DMS 273 treated with DMSO at 0.1 percent for 48 hours (cell line): ENCODE measurements around the gene OR2L5.

Source experiments
- DNase-seq: peaks from one replicate; lab custom pipeline; 2025; lab: John Stamatoyannopoulos, UW

OR2L5 gene

GRCh38 chr1:248013229-248013710 is at the start of gene OR2L5:
Gene OR2L5 (plus strand): TSS chr1:248013660. CDS start chr1:248021948, 8,288 bp downstream.
- DNase-seq, result no peak

- no peak for DNase-seq
These were observed 48.5 kb upstream of the OR2L5 start, which contains the start of gene OR2AK2 for GRCh38 chr1:247964933-247965332. Gene OR2AK2 (plus strand): TSS chr1:247965233. CDS start chr1:247965377, 144 bp downstream.

- DNase-seq, result no peak
These were observed 46.8 kb upstream of the OR2L5 start for GRCh38 chr1:247966532-247967204.

GRCh38 chr1:247992986-247993385 is 20.5 kb upstream of the OR2L5 start:
- DNase-seq, result no peak

- DNase-seq, result no peak
These were observed 14.6 kb upstream of the OR2L5 start for GRCh38 chr1:247998811-247999210.

GRCh38 chr1:248000169-248000568 is 13.3 kb upstream of the OR2L5 start:
- no peak for DNase-seq

GRCh38 chr1:248007778-248008177 is 5.7 kb upstream of the OR2L5 start:
- DNase-seq, result no peak

- no peak for DNase-seq
These were observed 3.8 kb upstream of the OR2L5 start for GRCh38 chr1:248009681-248010080.

- DNase-seq, result no peak
These were observed 2.3 kb downstream of the OR2L5 start for GRCh38 chr1:248015803-248016202.

- no peak for DNase-seq
These were observed 16.3 kb downstream of the OR2L5 start, which contains the start of gene OR2L2 for GRCh38 chr1:248029770-248030169. Gene OR2L2 (plus strand): TSS chr1:248030070. CDS start chr1:248038268, 8,198 bp downstream.

- no peak for DNase-seq
These were observed 31.7 kb downstream of the OR2L5 start for GRCh38 chr1:248045209-248045608.

- no peak for DNase-seq
These were observed 33.1 kb downstream of the OR2L5 start, which contains the start of gene OR2L3 for GRCh38 chr1:248046536-248046935. Gene OR2L3 (plus strand): TSS chr1:248046836. CDS start chr1:248060682, 13,846 bp downstream.

GRCh38 chr1:248047008-248047407 is 33.5 kb downstream of the OR2L5 start:
- no peak for DNase-seq

- DNase-seq, result no peak
These were observed 41.2 kb downstream of the OR2L5 start for GRCh38 chr1:248054671-248055070.

GRCh38 chr1:248055261-248055660 is 41.8 kb downstream of the OR2L5 start:
- DNase-seq, result no peak

- no peak for DNase-seq
These were observed 51.6 kb downstream of the OR2L5 start for GRCh38 chr1:248065071-248065470.

GRCh38 chr1:248065604-248066003 is 52.1 kb downstream of the OR2L5 start:
- DNase-seq, result no peak
